Neural crest cell (in vitro differentiated cells): Measurements from ENCODE around the gene CCDC169. TPM values are rescaled to one million over a fixed set of nuclear protein-coding genes. Genes with fewer than 3 reads are reported as not detected.

Source experiments
- DNase-seq: peaks from one replicate; pipeline ENCODE4 v3.0.0; 2021; ENCODE audit warnings: low read depth, mixed read lengths, low spot score
- H3K27ac Mint-ChIP-seq: one replicate; pipeline ENCODE4 v1.8.0; 2021; ENCODE audit warnings: mild to moderate bottlenecking, mixed read lengths; ENCODE audit not compliant: unreplicated experiment
- H3K27me3 Mint-ChIP-seq: 2 replicates; pipeline ENCODE4 v1.8.0; 2021; ENCODE audit warnings: low read depth, mild to moderate bottlenecking, mixed read lengths
- H3K36me3 Mint-ChIP-seq: 2 replicates; pipeline ENCODE4 v1.8.0; 2021; ENCODE audit warnings: low read depth, mild to moderate bottlenecking, mixed read lengths
- H3K4me1 Mint-ChIP-seq: 2 replicates; pipeline ENCODE4 v1.8.0; 2021; ENCODE audit warnings: mixed read lengths
- H3K4me3 Mint-ChIP-seq: one replicate; pipeline ENCODE4 v1.8.0; 2021; ENCODE audit warnings: mild to moderate bottlenecking, mixed read lengths
- H3K9me3 Mint-ChIP-seq: 2 replicates; pipeline ENCODE4 v1.8.0; 2021; ENCODE audit warnings: mixed read lengths
- total RNA-seq: library from RNA; stranded (reverse); gene quantifications from 2 replicates; pipeline ENCODE4 v1.2.1, GENCODE V29; 2021
- TF ChIP-seq, protein P1 (sequence below): fragments of 200-600 bp; sonication (generic); conservative IDR thresholded peaks from 2 replicates; pipeline ENCODE4 v1.5.0; 2021; ENCODE audit warnings: antibody characterized with exemption, mild to moderate bottlenecking

The CCDC169 gene
- total RNA-seq, 1 donor from 2014 or later: 1.7 TPM

DNA sequence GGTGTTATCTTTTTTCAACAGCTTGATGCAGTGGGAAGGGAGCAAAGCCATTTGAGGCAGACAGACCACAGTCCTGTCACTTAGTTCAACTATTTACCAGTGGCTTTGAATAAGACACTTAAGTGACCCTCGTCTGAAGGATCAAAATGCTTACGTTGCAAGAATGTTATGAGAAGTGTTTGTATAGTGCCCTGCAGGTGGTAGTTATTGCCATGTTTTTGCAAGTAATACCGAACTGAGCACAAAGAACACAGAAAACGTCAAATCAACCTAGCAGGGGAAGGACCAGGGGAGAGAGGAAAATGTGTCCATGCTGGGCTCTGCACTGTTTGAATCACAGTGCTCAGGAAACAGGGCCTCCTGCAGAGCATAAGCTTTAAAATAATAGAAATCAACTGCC is 86.0 kb downstream of the CCDC169 start:
- TF ChIP-seq, protein P1, sequence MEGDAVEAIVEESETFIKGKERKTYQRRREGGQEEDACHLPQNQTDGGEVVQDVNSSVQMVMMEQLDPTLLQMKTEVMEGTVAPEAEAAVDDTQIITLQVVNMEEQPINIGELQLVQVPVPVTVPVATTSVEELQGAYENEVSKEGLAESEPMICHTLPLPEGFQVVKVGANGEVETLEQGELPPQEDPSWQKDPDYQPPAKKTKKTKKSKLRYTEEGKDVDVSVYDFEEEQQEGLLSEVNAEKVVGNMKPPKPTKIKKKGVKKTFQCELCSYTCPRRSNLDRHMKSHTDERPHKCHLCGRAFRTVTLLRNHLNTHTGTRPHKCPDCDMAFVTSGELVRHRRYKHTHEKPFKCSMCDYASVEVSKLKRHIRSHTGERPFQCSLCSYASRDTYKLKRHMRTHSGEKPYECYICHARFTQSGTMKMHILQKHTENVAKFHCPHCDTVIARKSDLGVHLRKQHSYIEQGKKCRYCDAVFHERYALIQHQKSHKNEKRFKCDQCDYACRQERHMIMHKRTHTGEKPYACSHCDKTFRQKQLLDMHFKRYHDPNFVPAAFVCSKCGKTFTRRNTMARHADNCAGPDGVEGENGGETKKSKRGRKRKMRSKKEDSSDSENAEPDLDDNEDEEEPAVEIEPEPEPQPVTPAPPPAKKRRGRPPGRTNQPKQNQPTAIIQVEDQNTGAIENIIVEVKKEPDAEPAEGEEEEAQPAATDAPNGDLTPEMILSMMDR: no peak
- Mint-ChIP-seq H3K9me3 (peaks cover 2% of the 10 kb centered on the region), H3K4me3 (no peak overlapping the region), H3K4me1 (no peaks in the 10 kb centered on the region), H3K27me3 (no peaks in the 10 kb centered on the region), H3K27ac (no peak overlapping the region), H3K36me3 (no peaks in the 10 kb centered on the region)
- no peak for DNase-seq

- TF ChIP-seq, protein P1: no peak
- no peak for DNase-seq
- Mint-ChIP-seq H3K9me3 (peaks cover 2% of the 10 kb centered on the region), H3K27me3 (no peaks in the 10 kb centered on the region), H3K36me3 (no peaks in the 10 kb centered on the region), H3K4me1 (no peaks in the 10 kb centered on the region), H3K4me3 (no peak overlapping the region), H3K27ac (no peak overlapping the region)
Measured at GRCh38 chr13:36210738-36211137, 86.9 kb downstream of the CCDC169 start.

- Mint-ChIP-seq H3K27ac (no peak overlapping the region), H3K4me3 (no peak overlapping the region), H3K4me1 (no peaks in the 10 kb centered on the region), H3K36me3 (no peaks in the 10 kb centered on the region), H3K27me3 (no peaks in the 10 kb centered on the region), H3K9me3 (no peaks in the 10 kb centered on the region)
- TF ChIP-seq, protein P1: no peak
- DNase-seq: no peak
Measured at GRCh38 chr13:36207672-36208071, 89.9 kb downstream of the CCDC169 start.

DNA sequence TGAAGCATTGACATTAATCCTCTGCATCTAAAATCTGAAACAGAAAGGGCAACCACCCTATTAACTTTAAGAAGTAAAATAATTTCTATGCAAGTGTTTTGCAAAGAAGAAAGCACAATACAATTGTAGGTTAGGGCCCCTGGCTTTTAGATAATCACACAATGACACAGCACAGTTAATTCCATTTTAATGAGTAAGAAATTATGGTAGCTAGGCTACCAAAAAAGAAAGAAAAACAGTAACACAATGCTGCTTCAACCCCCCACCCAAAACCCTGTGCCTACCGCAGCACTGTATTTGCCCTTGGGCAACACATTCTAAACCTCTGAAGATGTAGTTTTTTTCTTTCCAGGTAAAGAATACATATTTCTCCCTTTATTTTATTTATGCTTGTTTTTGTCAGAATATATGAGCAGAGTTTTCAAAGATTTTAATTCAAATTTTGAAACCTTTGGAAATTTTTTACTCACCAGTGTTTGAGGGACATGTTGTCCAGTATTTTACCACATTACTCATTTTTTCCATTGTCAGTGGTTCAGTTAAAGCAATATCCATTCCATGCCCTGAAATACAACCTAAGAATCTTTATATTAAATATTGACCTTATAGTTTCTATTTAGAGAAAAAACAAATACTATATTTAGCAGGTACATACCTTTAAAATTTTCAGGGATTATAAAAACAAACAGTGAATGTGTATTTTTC is 104.3 kb downstream of the CCDC169 start:
- no peak overlapping the region for H3K27ac Mint-ChIP-seq
- H3K4me3 Mint-ChIP-seq: no peak overlapping the region
- H3K36me3 Mint-ChIP-seq: no peaks in the 10 kb centered on the region
- TF ChIP-seq, protein P1: no peak
- DNase-seq: no peak
- no peaks in the 10 kb centered on the region for H3K27me3 Mint-ChIP-seq
- no peaks in the 10 kb centered on the region for H3K4me1 Mint-ChIP-seq
- H3K9me3 Mint-ChIP-seq: no peaks in the 10 kb centered on the region

- H3K9me3 Mint-ChIP-seq: no peaks in the 10 kb centered on the region
- H3K36me3 Mint-ChIP-seq: no peaks in the 10 kb centered on the region
- no peak overlapping the region for H3K27ac Mint-ChIP-seq
- H3K4me1 Mint-ChIP-seq: no peaks in the 10 kb centered on the region
- DNase-seq: no peak
- TF ChIP-seq, protein P1: no peak
- H3K27me3 Mint-ChIP-seq: no peaks in the 10 kb centered on the region
- no peak overlapping the region for H3K4me3 Mint-ChIP-seq
Measured at GRCh38 chr13:36192166-36192565, 105.4 kb downstream of the CCDC169 start.
